Suppressor macrophage treated with lipopolysaccharide for 4 hours (primary cell): ENCODE measurements around the gene PDE6B.

ENCODE experiments used
- DNase-seq: peaks from one replicate; pipeline ENCODE4 v3.0.0-alpha.2; 2020

Gene PDE6B

GRCh38 chr4:708631-708933 is 83.2 kb downstream of the PDE6B start:
- DNase-seq, result no peak

DNA sequence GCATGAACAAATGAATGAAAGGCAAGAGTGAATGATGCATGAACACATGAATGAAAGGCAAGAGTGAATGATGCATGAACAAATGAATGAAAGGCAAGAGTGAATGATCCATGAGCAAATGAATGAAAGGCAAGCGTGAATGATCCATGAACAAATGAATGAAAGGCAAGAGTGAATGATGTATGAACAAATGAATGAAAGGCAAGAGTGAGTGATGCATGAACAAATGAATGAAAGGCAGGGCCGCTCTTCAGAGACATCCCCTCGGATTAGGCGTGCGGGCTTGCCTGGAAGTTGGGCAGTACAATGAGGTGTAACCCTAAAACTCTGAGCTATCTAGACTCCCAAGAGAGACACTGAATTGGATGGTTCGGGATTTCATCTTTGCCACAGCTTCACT is 84.0 kb downstream of the PDE6B start:
- no peak for DNase-seq

GRCh38 chr4:710116-710515 is 84.7 kb downstream of the PDE6B start:
- no peak for DNase-seq

GRCh38 chr4:710916-711315 is 85.5 kb downstream of the PDE6B start:
- DNase-seq, result no peak

DNA sequence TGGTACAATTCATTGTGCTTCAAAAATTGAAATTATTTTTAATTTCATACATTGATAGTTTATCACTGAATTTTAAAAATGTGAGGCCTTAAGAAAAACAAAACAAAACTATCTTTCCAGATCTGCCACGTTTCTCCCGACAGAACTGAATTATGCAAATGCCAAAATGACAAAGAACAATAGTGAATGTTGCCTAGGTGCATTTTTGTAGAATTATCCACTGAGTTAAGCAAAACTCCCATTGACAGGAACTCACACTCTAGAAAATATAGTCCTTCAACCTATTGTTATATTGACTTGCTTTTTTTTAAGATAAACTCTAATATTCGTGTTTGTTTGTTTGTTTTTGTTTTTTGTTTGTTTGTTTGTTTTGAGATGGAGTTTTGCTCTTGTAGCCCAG is 86.7 kb downstream of the PDE6B start:
- DNase-seq, result no peak

GRCh38 chr4:712916-713632 is 87.7 kb downstream of the PDE6B start:
- DNase-seq, result no peak

DNA sequence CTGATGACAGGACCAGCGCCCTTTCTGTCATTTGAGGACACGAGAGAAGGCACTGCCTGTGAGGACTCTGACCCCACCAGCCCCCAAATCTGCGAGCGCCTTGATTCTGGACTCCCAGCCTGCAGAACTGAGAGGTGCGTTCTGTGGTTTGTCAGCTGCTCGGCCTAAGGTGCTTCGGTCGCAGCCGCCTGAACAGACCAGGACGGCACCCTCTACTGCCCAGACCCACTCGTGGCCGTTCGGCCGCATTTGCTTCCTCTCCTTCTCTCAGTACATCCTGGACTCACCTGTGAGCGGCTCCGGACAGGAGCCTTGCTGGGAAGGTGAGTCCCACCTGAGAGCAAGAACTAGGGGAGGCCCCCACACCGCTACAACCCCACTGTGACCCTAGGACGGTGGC is 88.7 kb downstream of the PDE6B start:
- DNase-seq, result no peak

- no peak for DNase-seq
These were observed 92.4 kb downstream of the PDE6B start for GRCh38 chr4:717601-718320.

DNA sequence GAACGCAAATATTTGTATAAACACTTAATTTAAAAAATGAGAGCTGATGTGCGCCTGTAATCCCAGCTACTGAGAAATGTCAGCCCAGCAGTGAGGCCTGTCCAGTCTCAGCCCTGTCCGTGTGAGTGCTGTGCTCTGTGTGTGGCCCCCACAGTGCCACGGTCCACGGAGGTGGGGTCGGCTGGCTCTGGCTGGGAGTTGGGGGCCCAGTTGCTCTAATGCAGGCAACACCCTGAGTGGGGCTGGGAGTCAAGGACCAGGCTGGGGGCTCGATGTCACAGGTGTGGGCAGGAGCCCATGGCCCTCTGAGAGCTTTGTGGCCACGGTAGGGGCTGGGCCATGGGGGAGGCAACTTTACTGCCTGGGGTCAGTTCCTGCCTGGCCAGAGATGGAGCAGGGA is 93.1 kb downstream of the PDE6B start:
- no peak for DNase-seq
